ENCODE results near the gene LRRC3.

LRRC3 gene

GRCh38 chr21:44506279-44507255 is 51.3 kb downstream of the LRRC3 start:
- no peaks in the 10 kb centered on the region for H3K27me3 ChIP-seq (ENCODE audit: control insufficient read depth, insufficient read depth, low read length)

GRCh38 chr21:44507673-44508425 is 52.5 kb downstream of the LRRC3 start:
- Histone ChIP-seq H3K27me3 (ENCODE audit: control insufficient read depth, insufficient read depth, low read length) (no peaks in the 10 kb centered on the region), H3K9ac (ENCODE audit: low read length) (no peak overlapping the region), H3K36me3 (ENCODE audit: control insufficient read depth, insufficient read depth, low read length) (no peaks in the 10 kb centered on the region), H3K4me3 (ENCODE audit: low read length) (no peak overlapping the region), H3K4me1 (ENCODE audit: control insufficient read depth, insufficient read depth, low read length) (no peaks in the 10 kb centered on the region), H3K27ac (ENCODE audit: low read depth, low read length) (no peak overlapping the region)

More at GRCh38 chr21:44506279-44507255, 51.3 kb downstream of the LRRC3 start:
- H3K27ac ChIP-seq (ENCODE audit: low read depth, low read length) = no peak overlapping the region
- no peaks in the 10 kb centered on the region for H3K36me3 ChIP-seq (ENCODE audit: control insufficient read depth, insufficient read depth, low read length)
- no peak overlapping the region for H3K9ac ChIP-seq (ENCODE audit: low read length)
- no peak overlapping the region for H3K4me3 ChIP-seq (ENCODE audit: low read length)
- H3K4me1 ChIP-seq (ENCODE audit: control insufficient read depth, insufficient read depth, low read length) = no peaks in the 10 kb centered on the region

- Histone ChIP-seq H3K36me3 (ENCODE audit: control insufficient read depth, insufficient read depth, low read length) (no peaks in the 10 kb centered on the region), H3K4me3 (ENCODE audit: low read length) (no peak overlapping the region), H3K4me1 (ENCODE audit: control insufficient read depth, insufficient read depth, low read length) (no peaks in the 10 kb centered on the region), H3K9ac (ENCODE audit: low read length) (no peak overlapping the region), H3K27ac (ENCODE audit: low read depth, low read length) (no peak overlapping the region), H3K27me3 (ENCODE audit: control insufficient read depth, insufficient read depth, low read length) (no peaks in the 10 kb centered on the region)
Measured at GRCh38 chr21:44508426-44508710, 53.1 kb downstream of the LRRC3 start.

- no peaks in the 10 kb centered on the region for H3K4me1 ChIP-seq (ENCODE audit: control insufficient read depth, insufficient read depth, low read length)
- no peaks in the 10 kb centered on the region for H3K27me3 ChIP-seq (ENCODE audit: control insufficient read depth, insufficient read depth, low read length)
- H3K27ac ChIP-seq (ENCODE audit: low read depth, low read length) = no peak overlapping the region
Measured at GRCh38 chr21:44508711-44509445, 53.6 kb downstream of the LRRC3 start.

GRCh38 chr21:44509539-44509938 is 54.2 kb downstream of the LRRC3 start:
- Histone ChIP-seq H3K4me1 (ENCODE audit: control insufficient read depth, insufficient read depth, low read length) (no peaks in the 10 kb centered on the region), H3K4me3 (ENCODE audit: low read length) (no peak overlapping the region), H3K27me3 (ENCODE audit: control insufficient read depth, insufficient read depth, low read length) (no peaks in the 10 kb centered on the region), H3K9ac (ENCODE audit: low read length) (no peak overlapping the region), H3K27ac (ENCODE audit: low read depth, low read length) (no peak overlapping the region), H3K36me3 (ENCODE audit: control insufficient read depth, insufficient read depth, low read length) (no peaks in the 10 kb centered on the region)

More at GRCh38 chr21:44508711-44509445, 53.6 kb downstream of the LRRC3 start:
- Histone ChIP-seq H3K36me3 (ENCODE audit: control insufficient read depth, insufficient read depth, low read length) (no peaks in the 10 kb centered on the region), H3K9ac (ENCODE audit: low read length) (no peak overlapping the region), H3K4me3 (ENCODE audit: low read length) (no peak overlapping the region)

- no peaks in the 10 kb centered on the region for H3K4me1 ChIP-seq (ENCODE audit: control insufficient read depth, insufficient read depth, low read length)
- no peak overlapping the region for H3K9ac ChIP-seq (ENCODE audit: low read length)
- no peak overlapping the region for H3K4me3 ChIP-seq (ENCODE audit: low read length)
- no peaks in the 10 kb centered on the region for H3K27me3 ChIP-seq (ENCODE audit: control insufficient read depth, insufficient read depth, low read length)
- H3K36me3 ChIP-seq (ENCODE audit: control insufficient read depth, insufficient read depth, low read length) = no peaks in the 10 kb centered on the region
- H3K27ac ChIP-seq (ENCODE audit: low read depth, low read length) = no peak overlapping the region
Measured at GRCh38 chr21:44510109-44510507, 54.8 kb downstream of the LRRC3 start.

GRCh38 chr21:44510508-44511218 is 55.4 kb downstream of the LRRC3 start:
- Histone ChIP-seq H3K4me1 (ENCODE audit: control insufficient read depth, insufficient read depth, low read length) (no peaks in the 10 kb centered on the region), H3K4me3 (ENCODE audit: low read length) (no peak overlapping the region), H3K36me3 (ENCODE audit: control insufficient read depth, insufficient read depth, low read length) (no peaks in the 10 kb centered on the region), H3K9ac (ENCODE audit: low read length) (no peak overlapping the region), H3K27me3 (ENCODE audit: control insufficient read depth, insufficient read depth, low read length) (no peaks in the 10 kb centered on the region), H3K27ac (ENCODE audit: low read depth, low read length) (no peak overlapping the region)

- Histone ChIP-seq H3K27me3 (ENCODE audit: control insufficient read depth, insufficient read depth, low read length) (no peaks in the 10 kb centered on the region), H3K4me3 (ENCODE audit: low read length) (no peak overlapping the region), H3K4me1 (ENCODE audit: control insufficient read depth, insufficient read depth, low read length) (no peaks in the 10 kb centered on the region), H3K9ac (ENCODE audit: low read length) (no peak overlapping the region), H3K36me3 (ENCODE audit: control insufficient read depth, insufficient read depth, low read length) (no peaks in the 10 kb centered on the region), H3K27ac (ENCODE audit: low read depth, low read length) (no peak overlapping the region)
Measured at GRCh38 chr21:44511219-44511937, 56.1 kb downstream of the LRRC3 start.

Measured in rectal smooth muscle tissue (tissue), 1 donor.